GM18505 (cell line): ENCODE measurements around the gene HMGB4.

ENCODE experiments used
- ATAC-seq: cut with Tn5 transposase; IDR thresholded peaks from one replicate; pipeline ENCODE4 v1.9.1; 2021; ENCODE audit not compliant: unreplicated experiment
- POLR2A ChIP-seq: IDR thresholded peaks from 4 replicates; pipeline ENCODE4 v1.6.1; 2011; ENCODE audit warnings: borderline replicate concordance; ENCODE audit not compliant: insufficient read depth, insufficient read length; ENCODE audit errors: extremely low read depth

HMGB4 gene

DNA sequence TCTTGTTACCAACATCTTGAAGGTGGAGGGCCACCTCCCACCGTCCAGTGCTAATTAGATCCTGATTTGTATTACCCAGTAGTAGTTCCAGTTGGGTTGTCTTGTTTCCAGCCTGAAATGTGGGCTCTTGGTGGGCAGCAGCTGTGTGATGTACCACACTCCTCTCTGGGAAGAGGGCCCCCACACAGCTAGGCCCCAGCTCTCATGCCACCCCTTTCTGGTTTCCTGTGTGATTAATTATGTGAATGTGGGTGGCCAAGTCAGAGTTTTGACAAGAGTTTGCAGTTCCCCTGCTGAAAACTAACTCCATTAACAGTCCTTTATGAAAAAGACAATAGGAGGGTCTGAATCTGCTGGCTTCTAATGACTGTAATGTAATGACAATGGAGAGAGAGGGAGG is 3.8 kb downstream of the HMGB4 start:
- TF ChIP-seq POLR2A, result no peak
- ATAC-seq, result no peak

DNA sequence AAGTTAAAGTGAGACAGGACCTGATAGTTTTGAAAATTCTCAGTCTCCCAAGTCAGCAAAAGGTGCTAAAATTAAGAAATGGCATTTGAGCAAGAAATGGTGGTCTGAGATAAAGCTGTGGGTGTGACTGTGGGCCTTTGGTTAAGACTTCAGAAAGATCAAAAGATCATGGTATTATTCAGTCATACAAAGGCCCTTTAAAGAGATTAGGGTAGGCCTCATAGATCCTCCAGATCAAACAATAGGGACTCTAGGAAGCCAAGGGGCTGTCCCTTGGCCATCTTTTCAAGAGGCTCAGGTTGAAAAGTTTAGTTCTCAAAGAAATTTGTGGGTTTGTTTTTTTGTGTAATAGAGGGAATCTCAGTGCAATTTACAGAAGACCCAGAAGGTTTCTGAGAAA is 8.4 kb downstream of the HMGB4 start:
- no peak for TF ChIP-seq POLR2A
- no peak for ATAC-seq

DNA sequence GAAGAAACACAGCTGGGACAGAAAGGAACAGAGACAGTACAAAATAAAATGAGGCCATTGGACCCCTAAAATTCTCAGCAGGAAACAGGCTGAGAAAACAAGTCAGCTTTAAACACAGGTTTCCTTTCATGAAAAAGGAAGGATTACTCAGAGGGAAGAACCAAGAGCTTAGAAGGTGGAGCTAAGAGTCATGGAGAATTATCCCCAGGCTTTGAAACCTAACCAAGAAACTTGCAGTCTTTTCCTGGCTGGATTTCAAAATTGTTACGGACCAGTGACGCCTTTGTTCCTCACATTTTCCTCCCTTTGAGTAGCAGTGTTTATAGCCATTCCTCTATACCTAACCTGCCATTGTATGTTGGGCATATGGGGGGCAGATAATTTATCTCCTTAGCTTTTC is 8.8 kb downstream of the HMGB4 start:
- no peak for ATAC-seq
- no peak for TF ChIP-seq POLR2A

DNA sequence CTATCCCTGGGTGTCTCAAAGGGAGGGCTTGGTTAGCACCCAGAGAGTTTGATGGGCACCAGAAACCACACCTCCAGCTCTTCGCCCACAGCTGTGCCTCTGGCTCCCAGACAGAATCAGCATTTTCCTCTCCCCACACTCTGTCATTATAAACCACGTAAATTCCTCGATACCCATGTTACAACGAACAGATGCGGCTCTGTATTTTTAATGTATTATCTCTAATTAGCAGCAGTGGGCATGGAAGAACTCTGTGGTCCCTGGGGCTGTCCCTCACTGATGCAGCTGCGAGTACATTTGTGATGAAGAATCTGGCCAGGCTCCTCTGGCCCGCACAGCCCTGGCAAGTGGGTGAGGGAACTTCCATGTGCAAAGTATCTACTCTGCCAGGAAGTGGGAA is 10.8 kb downstream of the HMGB4 start:
- TF ChIP-seq POLR2A, result no peak
- no peak for ATAC-seq

DNA sequence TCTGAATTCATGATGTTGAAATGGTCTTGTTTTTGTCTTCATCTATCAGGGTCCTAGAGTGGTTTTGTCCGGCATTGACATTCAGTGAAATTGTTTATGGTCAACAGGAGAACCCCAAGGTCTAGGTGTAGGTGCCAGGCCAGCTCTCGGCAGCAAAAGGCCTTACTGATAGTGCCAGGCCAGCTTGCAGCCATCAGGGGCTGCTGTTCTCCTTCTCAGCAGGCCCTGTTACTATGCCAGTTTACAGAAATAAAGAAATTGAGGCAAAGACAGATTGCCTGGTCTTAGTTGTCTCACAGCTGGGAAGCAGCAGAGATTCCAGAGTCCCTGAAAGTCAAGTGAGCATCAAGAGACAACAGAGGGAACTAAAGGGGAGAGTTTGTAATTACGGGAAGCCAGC is 12.0 kb downstream of the HMGB4 start:
- ATAC-seq, result no peak
- no peak for TF ChIP-seq POLR2A

DNA sequence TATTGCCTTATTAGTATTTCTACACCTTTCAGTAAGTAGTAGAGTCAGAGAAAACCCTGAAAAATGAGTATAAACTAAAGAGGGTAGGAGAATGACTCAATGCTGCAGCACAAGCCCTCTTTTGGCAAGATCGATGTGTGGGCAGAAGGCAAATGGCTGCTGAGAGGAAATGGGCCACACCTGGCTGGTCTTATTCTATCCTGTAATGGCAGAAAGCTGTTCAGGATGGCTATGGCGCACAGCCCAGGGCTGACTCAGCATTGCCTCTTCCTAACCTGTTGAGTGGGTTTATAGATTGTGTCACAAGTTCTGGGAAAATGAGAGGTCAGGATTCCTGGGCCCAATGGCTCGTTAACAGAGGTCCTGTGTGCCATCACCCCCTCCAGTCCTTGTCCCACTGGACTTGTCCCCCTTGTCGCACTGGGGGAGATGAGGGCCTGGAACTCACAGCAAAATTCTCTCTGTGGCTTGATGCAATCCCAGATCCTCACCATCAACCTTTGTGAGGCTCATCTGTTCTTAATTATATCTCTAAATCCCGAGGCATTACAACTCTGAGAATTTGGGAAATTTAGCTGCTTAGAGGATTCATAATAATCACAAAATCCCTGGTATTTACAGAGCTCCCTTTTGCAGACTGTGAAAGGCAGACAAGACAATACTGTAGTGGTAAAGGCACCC is 13.2 kb downstream of the HMGB4 start:
- no peak for ATAC-seq
- no peak for TF ChIP-seq POLR2A

DNA sequence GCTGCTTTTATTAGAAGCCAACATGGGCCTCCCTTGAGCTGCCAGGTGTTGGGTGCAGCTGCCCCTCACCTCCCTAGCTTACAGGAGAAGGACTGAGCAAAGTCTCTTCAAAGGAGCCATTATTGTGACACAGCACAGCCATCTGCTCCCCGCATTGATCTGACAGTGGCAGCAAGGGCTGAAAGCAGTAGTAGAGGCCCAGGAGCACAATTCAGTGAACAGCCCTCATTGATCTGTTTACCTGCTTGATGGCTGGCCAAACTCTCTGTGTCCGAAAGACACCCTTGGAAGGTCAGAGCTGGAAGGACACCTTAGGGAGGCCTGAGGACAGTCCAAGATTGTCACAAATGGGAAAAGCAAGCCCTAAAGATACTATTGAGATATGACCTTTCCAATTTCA is 14.5 kb downstream of the HMGB4 start:
- TF ChIP-seq POLR2A, result no peak
- no peak for ATAC-seq

DNA sequence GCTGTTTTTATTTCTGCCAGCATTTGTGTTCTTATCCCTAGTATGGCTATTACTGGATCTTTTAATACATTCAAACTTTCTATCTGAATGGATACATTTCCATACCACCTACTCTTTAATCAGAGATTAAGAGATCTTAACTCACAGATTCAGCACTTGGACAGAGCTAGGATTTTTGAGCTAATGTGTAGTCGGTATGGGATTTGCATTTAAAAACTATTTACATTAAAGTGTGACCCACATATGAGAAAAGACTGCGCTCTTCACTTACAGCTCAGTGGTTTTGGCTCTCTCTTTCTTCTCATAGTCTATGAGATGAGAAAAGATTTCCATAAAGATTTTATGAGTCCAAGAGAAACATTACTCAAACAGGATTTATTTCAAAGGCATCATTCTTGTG is 16.4 kb downstream of the HMGB4 start:
- no peak for TF ChIP-seq POLR2A
- no peak for ATAC-seq

DNA sequence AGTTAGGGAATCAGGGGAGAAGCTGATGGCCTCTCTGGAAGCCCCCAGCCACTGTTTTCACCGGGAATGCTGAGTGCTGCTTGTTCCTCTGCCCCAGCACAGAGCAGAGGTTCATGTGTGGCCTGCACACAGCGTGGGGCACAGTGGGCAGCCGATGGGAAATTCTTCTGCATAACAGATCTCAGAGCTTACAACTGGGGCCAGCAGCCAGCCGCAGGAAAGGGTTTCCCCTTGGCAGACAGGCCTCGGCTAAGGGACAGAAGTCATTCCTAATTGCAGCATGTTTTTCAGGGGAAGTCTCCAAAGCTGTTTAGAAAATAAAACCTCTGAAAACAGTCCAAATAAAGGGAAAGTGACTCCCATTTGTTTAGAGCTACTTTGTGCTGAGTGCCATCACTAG is 22.6 kb downstream of the HMGB4 start:
- no peak for ATAC-seq
- no peak for TF ChIP-seq POLR2A

DNA sequence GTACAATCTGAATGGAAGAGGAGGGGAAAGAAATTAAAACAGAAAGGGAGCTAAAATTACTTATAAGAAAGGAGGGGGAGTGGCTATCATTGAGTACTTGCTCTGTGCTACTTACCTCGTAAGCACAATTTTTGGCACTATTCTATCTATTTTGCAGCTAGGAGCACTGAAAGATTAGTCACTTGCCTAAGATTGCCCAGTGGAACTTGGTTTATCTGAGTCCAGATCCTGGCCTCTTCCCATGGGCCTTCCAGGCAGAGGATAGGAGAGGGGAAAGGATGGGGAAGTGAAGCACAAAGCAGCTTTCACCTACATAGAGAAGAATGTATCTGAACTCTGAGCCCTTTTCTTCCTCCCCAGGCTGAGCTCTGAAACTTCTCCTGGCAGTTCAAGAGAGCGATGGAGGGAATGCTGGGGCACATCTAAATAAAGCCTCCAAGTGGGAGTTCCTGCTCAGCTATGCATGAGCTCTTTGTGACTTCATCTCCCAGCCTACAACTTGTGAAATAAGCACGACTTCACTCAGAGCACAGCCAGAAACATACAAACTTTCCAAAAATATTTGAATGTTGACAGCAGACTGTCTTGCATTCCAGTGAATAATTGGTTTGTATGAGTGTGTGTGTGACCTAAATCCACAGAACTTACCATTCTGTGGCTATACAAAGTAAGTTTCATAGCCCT is 29.4 kb downstream of the HMGB4 start:
- ATAC-seq, result no peak

DNA sequence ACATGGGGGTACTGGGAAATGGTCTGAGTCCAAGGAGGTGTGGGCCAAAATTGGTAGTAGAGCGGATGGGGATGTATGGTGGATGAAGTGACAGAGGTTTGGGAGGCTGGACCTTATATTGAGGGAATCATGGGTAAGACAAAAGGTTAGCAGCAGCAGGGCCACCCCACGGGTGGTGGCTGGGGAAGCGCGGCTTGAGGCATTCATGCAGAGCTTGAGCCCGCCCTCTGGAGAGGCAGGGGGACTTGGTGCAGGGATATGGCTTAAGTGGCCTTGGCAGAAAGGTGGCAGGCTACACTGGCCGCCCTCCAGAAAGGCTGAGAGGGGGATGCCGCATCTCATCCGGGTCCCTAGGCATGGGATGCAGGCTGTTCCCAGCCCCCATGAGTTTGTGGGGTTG is 31.5 kb downstream of the HMGB4 start:
- no peak for TF ChIP-seq POLR2A
- no peak for ATAC-seq

More for the DNA sequence above, 29.4 kb downstream of the HMGB4 start:
- TF ChIP-seq POLR2A, result no peak

DNA sequence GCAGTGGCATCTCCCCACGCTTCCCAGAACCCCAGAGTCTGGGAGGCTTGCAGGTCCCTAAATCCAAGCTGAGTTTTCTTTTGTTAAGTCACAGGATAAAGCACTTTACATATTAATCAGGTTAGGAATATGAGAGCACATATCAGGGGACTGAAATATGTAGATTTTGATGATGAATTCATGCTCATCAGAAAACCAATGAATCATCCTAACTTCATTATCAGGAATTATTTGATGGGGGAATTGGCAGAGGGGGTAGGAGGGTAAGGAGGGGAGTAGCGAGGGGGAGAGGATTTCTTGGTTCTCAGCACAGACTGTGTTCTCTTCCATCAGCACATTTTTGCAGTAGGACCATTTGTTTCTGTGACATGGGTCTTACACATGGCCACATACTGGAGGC is 32.1 kb downstream of the HMGB4 start:
- no peak for ATAC-seq
- TF ChIP-seq POLR2A, result no peak

DNA sequence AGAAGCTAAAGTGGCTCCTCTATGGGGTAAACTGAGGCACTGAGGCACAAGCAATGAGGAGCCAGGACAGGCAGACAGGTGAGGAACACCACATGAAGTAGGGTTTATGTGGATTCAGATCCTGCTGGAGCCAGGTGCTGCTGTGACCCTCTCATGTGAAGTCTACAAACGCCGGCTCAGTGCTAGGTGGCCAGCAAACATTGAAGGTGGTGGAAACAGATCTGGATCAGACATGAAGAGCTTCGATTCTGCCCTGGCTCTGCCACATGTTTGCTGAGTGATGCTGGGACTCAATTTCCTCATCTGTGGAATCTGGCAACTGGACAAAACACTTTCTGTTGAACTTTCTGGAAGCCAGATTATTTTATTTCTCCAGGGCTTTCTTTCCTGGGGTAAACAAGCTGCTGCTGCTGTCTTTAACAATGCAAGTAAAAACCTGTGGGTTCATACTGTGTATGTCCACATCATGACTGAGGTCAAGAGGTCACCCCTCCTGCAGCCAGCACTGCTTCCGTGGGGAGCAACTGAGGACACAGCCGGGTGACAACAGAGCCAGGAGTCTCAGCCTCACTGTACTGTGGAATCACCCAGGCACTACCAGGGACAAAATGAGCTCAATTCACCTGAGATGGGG is 33.3 kb downstream of the HMGB4 start:
- ATAC-seq, result no peak
- no peak for TF ChIP-seq POLR2A

DNA sequence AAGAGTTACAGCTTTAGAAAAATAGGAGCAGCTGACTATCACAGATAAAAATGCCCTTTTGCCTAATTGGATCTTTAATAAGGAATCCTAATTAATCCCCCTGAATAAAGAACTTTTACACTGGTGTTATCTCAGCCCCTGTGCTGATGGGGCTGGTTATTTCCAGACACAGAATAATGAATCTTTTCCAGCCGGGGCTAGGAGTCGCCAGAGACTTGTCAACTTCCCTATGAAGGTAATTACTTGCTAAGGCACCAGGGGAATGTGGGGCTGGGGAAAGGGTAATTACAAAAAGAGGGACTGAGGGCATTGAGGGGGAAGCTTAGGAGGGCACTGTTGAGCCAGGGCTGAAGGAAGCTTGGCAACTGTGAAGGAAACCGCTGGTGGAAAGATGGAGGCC is 34.5 kb downstream of the HMGB4 start:
- no peak for TF ChIP-seq POLR2A
- ATAC-seq, result no peak
